ENCODE measurements around the gene FRMD4B.
"Not testable (repeated sequence)": the region's sequence is repeated elsewhere in the genome, so short reads cannot be mapped to it uniquely, and the experiment has no call there.

The FRMD4B gene

DNA sequence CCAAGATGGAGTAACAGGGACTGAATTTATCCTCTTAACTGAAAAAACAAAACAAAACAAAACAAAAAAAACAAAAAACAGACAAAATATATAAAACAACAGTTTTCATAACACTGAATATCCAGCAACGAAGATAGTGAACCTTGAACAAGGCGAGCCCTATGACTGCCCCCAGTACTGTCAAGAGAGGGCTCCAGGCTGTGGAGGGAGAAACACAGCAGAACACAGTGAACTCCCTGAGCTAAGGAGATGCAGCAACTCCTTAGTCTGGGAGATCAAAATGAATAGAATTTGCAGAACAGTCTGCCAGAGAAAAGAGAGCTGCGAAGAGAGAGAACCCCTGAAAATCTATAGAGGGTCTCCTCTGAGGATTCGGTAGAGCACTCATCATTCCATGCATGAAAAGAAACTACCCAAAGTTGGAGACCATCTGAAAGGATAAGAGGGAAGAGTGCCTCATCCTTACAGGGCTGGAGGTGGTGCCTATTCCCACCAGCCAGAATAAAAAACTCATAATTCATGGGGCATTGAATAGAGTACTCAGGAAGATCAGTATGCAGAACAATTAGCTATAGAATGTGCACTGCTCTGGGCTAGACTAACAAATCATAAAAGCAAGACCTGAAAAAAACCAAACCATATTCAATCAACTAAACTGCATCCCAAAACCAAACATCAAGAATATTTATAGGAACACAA lies 101.8 kb downstream of the FRMD4B start:
- DNase-seq (ENCODE audit: low read depth in 2 of 2) = no peak

DNA sequence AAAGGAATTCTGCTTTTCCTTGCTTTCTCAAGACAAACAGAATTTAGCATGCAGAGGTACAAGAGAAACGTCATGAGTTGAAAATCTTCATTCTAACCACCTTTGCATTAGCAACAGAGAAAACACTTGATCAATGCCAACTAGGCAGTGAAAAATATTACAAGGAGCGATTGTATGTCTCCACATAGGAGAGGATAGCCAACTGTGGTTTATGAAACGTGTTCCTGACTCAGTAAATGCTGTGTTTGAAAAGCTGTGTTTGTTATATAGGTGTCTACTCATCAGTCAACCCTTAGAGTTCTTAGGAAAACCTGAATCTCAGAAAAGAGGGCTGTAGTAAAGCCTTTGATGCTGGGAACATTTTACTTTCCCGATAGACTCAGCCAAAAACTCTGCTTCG lies 102.4 kb downstream of the FRMD4B start:
- DNase-seq (ENCODE audit: low read depth in 2 of 2) = no peak

DNA sequence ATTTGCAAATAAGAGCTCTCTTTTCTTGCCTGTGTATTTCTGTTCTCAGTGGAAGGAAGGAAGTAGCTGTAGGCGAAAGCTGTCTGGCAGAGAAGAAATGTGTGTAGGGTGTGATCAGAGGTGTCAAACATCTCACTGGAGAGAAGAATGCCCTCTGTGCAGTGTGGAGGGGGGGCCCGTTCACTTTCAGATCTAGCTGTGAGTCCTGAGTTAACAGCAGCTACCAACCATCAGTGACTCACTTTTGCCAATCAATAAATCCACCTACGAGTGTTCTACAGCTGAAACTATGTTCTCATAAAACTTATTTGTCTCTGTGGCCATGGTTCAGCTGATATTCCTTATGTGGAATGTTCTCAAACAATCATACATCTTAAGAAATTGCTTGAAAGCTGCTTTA lies 103.7 kb downstream of the FRMD4B start:
- peak; percentile 41 to 70 for DNase-seq (ENCODE audit: low read depth in 2 of 2)

DNA sequence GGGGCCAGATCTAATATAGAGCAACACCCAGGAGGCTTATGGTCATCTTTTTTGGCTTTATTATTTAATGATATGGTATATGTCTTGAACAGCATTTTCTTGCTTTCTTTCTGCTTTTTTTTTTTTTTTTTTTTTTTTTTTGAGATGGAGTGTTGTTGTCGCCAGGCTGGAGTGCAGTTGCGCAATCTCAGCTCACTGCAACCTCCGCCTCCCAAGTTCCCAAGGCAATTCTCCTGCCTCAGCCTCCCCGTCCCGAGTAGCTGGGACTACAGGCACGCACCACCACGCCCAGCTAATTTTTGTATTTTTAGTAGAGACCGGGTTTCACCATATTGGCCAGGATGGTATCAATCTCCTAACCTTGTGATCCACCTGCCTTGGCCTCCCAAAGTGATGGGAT lies 108.5 kb downstream of the FRMD4B start:
- not testable (repeated sequence) for DNase-seq (ENCODE audit: low read depth in 2 of 2)

DNA sequence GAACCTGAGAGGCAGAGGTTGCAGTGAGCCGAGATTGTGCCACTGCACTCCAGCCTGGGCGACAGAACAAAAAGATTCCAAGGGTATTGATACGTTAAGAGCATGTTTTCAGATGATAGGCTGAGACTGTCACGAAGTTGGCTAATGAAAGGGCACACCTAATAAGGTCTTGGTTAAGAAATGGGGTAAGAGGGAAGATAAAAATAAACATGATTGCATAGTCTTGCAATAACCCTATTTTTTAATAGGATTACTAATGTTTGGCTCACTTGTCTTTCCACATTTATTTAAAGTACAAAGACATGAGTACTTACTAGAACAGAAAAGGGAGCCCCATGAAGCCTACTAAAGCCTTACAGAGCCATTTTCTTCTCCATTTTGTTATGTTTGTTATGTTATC lies 109.0 kb downstream of the FRMD4B start:
- no peak for DNase-seq (ENCODE audit: low read depth in 2 of 2)

DNA sequence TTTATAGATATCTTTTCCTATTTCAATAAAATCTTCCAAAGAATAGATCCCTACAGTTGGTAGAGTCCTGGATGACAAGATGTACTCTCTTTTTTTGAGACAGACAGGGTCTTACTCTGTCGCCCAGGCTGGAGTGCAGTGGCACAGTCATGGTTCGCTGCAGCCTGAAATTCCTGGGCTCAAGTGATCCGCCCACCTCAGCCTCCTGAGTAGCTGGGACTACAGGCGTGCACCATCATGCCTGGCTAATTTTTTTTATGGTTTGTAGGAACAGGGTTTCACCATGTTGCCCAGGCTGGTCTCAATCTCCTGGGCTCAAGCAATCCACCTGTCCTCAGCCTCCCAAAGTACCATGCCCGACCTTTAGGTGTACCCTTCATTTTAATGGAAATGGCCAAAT lies 109.7 kb downstream of the FRMD4B start:
- not testable (repeated sequence) for DNase-seq (ENCODE audit: low read depth in 2 of 2)

DNA sequence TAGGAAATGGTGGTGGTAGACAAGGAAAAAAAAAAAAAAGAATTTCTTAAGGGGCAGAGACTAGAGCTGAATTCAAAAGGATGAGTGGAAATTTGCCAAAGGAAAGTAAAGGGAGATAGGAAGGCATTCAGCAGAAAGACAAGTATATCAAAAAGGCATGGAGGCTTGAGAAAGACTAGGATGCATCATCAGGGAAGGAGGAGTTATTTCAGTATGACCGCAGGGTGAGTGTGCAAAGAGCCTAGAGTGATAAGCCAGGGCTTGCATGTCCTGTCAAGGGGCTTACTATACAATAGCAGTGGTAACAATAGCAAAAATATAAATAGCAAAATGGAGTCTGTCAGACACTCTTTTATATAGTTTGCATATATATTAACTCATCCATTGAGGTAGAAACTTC lies 112.0 kb downstream of the FRMD4B start:
- no peak for DNase-seq (ENCODE audit: low read depth in 2 of 2)

DNA sequence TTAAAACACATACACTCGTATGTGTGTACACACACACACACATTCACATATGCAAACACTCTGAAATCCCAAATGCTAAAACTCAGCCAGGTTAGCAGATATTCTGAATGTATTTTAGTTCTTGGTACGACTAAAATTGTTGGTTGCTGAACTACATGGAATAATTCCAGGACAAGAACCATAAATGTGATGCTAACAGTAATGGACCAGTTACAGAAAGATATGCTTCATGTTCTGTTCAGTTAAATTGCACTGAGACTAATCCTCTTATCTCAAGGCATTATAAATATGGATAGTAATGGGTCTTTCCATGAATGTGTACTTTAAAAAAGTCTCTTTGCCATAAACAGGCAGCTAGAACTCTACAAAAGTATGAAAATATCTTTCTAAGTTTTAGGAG lies 113.3 kb downstream of the FRMD4B start:
- DNase-seq (ENCODE audit: low read depth in 2 of 2) = no peak

DNA sequence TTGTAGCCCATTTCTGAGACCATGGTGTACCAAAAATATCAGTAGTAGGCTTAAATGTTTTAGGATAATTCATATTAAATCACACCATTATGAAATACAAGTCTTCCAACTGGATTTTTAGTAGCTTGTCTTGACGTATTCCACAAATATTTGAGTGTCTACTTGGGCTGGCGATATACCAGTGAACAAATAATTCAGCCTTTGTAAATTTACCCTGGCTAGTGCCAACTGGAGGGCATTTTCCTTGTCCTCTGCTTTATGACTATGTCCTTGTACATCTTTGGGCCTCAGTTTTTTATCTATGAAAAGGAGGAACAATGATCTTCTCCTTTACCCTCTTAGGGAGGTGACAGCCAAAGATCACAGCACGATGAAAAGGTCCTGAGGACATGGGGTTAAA lies 114.8 kb downstream of the FRMD4B start:
- DNase-seq (ENCODE audit: low read depth in 2 of 2) = no peak

DNA sequence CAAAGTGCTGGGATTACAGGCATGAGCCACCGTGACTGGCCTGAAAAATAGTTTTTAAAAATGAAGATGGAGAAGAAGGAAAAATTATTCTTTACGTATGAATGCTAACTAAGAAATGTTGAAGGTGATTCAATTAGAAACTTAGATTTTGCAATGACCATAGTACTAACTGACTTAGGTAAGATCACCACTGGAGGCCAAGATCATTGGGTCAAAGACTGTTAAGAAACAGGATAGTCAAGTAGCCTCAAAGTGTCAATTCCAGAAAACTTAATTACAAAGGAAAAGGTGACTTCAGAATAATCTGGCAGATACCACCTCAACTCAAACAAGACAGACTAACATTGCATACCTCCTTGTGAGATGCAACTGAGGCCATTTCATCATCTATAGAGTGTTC lies 119.3 kb downstream of the FRMD4B start:
- no peak for DNase-seq (ENCODE audit: low read depth in 2 of 2)

DNA sequence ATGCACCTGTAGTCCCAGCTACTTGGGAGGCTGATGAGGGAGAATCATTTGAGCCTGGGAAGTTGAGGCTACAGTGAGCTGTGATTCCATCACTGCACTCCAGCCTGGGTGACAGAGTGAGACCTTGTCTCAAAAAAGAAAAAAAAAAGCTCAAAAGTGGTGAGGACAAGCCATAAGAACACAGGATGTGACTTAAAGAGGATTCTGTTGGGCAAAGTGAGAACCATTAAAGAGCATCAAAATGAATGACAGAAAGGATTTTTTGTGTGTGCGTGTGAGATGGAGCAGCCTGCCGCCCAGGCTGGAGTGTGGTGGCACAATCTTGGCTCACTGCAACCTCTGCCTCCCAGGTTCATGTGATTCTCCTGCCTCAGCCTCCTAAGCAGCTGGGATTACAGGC lies 119.8 kb downstream of the FRMD4B start:
- DNase-seq (ENCODE audit: low read depth in 2 of 2) = not testable (repeated sequence)

DNA sequence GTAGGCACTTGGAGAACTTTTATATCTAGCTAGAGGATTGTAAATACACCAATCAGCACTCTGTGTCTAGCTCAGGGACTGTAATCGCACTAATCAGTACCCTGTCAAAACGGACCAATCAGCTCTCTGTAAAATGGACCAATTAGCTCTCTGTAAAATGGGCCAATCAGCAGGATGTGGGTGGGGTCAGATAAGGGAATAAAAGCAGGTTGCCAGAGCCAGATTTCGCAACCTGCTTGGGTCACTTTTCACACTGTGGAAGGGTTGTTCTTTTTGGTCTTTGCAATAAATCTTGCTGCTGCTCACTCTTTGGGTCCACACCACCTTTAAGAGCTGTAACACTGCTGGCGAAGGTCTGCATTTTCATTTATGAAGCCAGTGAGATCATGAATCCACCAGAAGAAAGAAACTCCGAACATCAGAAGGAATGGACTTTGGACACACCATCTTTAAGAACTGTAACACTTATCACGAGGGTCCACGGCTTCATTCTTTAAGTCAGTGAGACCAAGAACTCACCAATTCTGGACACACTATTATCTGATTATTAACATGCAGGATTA lies 125.0 kb downstream of the FRMD4B start:
- not testable (repeated sequence) for DNase-seq (ENCODE audit: low read depth in 2 of 2)

DNA sequence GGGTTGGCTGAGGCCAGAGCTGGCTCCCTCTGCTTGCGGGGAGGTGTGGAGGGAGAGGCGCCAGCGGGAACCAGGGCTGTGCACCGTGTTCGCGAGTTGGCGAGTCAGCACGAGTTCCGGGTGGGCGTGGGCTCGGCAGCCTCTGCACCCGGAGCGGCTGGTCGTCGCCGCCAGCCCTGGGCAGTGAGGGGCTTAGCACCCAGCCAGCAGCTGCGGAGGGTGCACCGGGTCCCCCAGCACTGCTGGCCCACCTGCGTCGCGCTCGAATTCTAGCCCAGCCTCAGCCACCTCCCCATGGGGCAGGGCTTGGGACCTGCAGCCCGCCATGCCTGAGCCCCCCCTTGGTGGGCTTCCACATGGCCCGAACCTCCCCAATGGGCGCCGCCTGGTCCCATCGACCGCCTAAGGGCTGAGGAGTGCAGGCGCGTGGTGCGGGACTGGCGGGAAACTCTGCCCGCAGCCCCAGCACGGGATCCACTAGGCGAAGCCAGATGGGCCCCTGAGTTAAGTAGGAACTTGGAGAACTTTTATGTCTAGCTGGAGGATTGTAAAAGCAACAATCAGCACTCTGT lies 125.6 kb downstream of the FRMD4B start:
- no peak for DNase-seq (ENCODE audit: low read depth in 2 of 2)

DNA sequence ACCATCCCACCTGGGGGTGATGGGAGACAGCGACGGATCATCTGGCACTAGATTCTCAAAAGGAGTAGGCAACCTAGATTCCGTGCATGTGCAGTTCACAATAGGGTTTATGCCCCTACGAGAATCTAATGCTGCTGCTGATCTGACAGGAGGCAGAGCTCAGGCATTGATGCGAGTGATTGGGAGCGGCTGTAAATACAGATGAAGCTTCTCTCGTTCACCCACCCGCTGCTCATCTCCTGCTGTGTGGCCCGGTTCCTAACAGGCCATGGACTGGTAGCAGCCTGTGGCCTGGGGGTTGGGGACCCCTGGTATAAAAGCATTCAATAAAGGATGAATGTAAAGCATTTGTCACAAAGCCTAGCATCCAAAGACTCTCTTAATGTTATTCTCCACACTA lies 126.8 kb downstream of the FRMD4B start:
- DNase-seq (ENCODE audit: low read depth in 2 of 2) = no peak

DNA sequence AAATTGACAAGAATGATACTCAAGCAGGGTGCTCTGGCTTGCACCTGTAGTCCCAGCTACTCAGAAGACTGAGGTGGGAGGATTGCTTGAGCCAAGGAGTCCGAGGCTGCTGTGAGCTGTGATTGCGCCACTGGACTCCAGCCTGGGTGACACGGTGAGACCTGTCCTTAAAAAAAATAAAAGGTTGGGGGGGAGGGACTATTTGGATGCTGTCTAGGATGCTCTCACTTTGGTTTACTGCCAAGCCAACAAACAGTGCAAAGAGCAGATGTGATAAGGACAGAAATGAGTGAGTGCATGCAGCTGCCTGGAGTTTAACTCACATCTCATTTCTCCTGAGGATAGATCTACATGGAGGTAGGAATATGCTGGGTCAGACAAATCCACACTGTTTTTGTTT lies 130.0 kb downstream of the FRMD4B start:
- DNase-seq (ENCODE audit: low read depth in 2 of 2) = no peak

DNA sequence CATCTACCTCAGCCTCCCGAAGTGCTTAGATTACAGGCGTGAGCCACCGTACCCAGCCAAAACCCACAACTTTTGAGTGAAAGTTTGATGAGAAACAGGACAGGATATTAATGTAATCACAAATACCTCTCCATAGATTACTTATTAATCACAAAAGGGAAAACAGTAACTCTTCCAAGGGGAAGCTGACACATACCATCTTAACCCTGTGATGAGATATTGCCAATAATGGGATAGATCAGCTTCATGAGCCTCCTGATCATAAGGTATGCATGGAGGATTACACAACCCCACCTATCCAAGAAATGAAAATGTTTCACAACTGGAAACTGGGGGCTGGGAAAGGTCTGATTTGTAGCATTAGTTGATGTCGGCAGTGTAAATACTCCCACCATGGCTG lies 131.5 kb downstream of the FRMD4B start:
- no peak for DNase-seq (ENCODE audit: low read depth in 2 of 2)

DNA sequence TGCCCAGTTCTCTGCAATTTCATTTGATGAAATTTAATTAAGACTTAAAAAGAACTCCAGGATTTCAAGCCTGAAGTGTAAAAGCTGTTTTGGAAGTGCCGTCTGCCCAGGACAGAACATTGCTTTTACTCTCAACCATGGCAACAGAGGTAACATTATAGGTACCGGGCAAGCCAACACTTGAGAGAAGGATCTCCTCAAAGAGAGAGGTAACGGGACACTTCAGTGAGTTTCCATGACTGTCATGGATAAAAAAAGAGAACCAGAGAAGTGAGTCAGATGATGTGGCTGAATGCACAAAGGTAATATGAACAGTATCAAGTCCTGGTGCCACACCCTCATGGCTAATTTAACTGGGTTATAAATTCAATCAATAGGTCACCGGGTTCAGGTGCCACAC lies 133.3 kb downstream of the FRMD4B start:
- no peak for DNase-seq (ENCODE audit: low read depth in 2 of 2)

DNA sequence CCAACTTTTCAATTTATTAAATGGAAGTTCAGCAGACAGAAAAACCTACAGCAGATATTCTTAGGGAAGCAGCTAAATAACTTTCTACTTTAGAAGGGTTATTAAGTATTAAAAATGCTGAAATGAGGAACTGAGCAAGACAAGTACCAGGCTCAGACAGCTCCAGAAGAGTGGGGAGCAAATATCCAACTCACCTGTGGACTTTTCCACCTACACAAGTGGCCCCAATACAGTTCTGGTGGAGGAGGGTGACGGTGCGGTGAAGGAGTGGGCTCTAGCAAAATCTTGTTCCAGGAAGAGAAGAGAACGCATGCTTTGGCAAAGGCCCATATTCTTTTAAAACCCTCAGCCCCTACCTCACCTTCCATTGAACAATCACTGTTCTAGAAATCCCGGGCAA lies 133.7 kb downstream of the FRMD4B start:
- no peak for DNase-seq (ENCODE audit: low read depth in 2 of 2)

DNA sequence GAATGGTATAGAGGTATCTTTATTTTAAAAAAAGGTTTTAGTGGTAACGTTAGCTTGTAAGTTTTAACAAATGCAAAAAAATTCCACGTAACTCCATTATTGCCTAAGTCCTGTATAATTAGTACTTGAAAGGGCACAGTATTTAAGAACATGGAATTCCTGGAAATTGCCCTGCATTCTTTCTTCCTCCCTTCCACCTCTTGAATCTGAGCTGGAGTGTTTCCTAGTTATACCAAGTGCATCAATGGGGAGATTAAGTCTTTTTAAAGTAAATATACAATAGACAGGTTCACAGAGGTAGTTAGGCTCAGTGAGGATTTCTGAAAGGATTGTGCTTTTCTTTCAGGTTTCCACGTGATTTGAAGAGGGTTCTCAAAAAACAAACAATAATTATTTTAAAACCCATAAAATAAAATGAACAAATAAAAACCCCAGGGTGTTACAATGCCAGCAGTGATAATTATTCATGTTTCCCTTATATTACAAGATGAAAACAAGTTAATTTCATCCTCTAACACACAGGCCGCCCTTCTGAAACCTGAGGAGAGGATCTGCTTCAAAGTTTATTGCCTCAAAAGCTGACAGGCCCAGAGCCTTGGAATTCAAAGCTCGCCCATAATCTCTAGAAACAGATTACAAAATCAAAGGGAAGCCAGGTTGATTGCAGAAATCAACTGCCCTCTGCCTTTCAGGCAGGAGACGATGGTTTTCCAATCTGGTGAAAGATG lies 134.6 kb downstream of the FRMD4B start:
- no peak for DNase-seq (ENCODE audit: low read depth in 2 of 2)

DNA sequence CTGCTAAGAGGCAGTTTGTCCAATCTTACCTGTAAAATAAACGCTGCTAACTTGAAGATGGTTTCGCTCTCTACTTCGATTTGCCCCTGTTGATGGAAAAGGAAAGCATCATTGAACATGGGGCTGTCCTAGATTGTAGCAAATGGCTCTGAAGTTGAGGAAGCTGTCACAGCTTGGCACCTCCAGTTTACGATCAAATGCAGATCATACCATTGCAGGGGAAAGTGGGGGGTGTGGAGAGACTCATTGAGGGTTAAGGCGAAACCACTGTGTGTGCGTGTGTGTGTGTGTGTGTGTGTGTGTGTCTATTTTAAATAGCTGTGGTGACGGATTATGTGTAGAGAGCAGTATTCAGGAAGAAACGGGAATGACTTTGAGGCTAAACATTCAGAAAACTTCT lies 135.9 kb downstream of the FRMD4B start:
- DNase-seq (ENCODE audit: low read depth in 2 of 2) = peak; percentile 8 to 49

DNA sequence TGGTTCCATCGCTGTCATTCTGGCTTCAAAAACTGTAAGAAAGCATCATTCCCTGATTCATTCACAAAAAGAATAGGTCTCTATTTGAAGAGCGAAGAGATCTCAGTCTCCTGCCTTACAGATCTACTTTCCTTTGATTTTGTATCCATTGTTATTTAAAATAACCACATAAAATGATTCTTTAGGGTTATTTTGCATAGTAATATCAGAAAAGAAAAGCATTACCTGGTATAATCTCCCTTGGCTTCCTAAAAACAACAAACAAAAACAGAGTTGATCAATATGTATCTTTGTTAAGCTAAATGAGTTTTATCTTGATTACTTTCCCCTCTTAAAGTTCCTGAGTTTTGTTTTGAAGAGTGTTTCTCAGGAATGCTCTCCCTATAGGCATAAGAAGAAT lies 136.9 kb downstream of the FRMD4B start:
- no peak for DNase-seq (ENCODE audit: low read depth in 2 of 2)

DNA sequence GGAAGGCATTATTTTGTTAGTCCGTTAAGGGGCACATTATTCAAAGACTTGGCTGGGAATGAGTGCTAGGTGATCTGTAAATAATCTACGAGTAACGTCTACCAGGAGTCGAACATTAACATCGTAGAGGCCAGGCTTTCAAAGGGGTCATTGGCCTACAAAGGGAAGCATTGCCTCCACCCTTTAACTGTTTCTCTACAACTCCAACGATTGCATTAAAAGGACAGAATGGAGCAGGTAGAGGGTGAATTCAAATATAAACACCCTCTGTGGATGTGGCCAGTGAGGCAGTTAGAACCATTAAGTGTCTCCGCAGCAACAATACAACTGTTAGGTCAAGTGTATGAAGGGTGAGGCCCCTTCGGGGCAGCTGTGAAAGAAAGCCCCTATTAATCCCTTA lies 137.5 kb downstream of the FRMD4B start:
- no peak for DNase-seq (ENCODE audit: low read depth in 2 of 2)

DNA sequence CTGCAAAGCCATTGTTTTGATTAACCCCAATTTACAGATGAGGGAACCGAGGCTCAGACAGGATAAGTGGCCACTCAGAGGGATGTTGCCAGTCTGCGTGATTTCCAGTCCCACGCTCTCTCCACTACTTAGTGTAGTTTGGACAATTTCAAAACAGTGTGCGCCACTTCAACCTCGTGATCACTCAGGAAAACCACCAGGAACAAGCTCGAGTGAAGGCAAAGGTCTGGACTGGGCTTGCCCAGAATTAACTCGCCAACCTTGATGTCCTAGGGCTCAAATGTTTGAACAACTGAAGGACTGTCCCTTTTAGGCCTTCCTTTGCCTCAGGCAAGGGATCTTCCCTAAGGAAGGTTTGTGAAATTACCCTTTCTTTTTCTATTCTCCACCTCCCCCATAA lies 139.3 kb downstream of the FRMD4B start:
- no peak for DNase-seq (ENCODE audit: low read depth in 2 of 2)

Data from stimulated activated CD4-positive, alpha-beta T cell treated with anti-CD3 and anti-CD28 coated beads, Interleukin-12 subunit alpha, Interleukin-12 subunit beta, amount 100 ng/mL, for 24 hours (primary cell).